HG03354 (cell line): ENCODE results near the gene GPT2.

ENCODE experiments used
- ATAC-seq: cut with Tn5 transposase; IDR thresholded peaks from one replicate; pipeline ENCODE4 v1.9.1; 2021; ENCODE audit warnings: mild to moderate bottlenecking; ENCODE audit not compliant: unreplicated experiment, poor library complexity, severe bottlenecking

GPT2 gene

GRCh38 chr16:46948548-46949166 is 64.5 kb downstream of the GPT2 start:
- no peak for ATAC-seq

GRCh38 chr16:46949241-46949892 is 65.2 kb downstream of the GPT2 start:
- no peak for ATAC-seq

DNA sequence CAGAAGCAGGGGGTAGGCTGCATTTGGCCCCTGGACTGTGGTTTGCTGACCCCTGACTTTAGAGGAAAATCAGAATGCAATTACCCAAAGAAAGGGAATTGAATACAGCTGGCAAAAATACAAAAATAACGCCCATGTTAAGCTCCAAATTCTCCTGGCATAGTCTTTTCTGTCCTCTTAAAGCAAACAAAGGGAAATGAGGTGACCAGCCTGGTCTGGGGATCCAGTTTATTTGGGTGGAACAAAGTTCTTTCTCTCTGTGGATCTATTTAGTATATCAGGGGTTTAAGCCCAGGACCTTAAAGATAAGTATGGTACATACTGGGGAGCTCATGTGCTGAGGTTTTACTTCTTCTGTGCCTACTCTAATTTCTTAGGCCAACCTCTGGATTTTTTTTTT is 65.8 kb downstream of the GPT2 start:
- ATAC-seq = no peak

- ATAC-seq = no peak
These were observed 70.4 kb downstream of the GPT2 start for GRCh38 chr16:46954562-46954961.

DNA sequence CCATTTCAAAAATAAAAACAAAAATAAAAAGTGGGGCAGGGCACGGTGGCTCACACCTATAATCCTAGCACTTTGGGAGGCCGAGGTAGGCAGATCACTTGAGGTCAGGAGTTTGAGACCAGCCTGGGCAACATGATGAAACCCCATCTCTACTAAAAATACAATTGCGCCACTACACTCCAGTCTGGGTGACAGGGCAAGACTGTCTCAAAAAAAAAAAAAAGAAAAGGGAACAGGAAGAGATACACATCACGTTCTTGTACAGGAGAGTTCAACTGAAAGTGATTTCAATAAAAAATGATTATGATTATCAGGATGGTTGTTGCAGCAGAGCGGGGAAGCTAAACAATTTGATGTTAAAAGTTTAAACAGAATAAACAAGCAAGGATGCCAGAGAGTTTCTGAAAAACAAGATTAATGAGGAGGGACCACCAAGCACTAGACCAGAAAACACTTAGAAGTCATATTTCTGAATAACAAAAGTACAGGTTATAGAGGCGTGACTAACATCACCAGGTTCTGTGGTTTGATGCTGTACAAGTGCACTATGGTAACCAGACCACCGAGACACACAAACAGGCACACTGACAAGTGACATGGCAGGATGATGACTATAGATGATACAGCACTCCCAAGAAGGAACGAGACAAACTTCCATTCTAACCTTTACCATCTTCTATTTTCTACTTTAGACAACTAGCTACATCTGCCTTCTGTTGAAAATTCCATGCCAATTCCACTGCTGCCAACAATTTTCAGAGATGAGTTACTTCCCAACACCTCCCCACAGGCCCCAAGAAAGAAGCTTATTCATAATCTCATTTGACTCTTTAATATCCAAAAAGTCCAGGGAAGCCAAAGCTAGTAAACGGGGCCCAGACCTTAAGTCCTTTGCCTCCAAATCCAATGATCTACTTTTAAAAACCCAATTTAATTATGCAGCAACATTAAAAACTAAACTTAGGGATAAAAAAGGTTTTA is 77.5 kb downstream of the GPT2 start:
- no peak for ATAC-seq

DNA sequence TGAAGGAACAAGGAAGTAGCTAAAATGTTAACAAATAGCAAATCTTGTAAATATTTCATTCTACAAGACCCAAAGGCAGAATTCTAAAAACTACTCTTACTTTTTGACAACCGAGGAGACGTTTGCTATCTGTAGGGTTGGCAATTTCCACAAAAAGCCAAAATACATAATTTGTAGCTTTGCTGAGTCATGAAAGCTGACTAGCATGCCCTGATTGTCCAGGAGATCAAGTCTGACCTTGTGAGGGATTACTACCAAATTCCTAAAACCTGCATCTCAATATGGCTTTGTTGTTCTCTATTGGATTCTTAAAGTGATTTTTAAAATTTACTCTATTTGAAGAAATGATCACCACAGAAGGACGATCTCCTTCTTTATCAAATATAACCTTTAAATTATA is 78.5 kb downstream of the GPT2 start:
- no peak for ATAC-seq

GRCh38 chr16:46968063-46968435 is 83.9 kb downstream of the GPT2 start:
- ATAC-seq = no peak

- no peak for ATAC-seq
These were observed 85.9 kb downstream of the GPT2 start for GRCh38 chr16:46970089-46970488.

DNA sequence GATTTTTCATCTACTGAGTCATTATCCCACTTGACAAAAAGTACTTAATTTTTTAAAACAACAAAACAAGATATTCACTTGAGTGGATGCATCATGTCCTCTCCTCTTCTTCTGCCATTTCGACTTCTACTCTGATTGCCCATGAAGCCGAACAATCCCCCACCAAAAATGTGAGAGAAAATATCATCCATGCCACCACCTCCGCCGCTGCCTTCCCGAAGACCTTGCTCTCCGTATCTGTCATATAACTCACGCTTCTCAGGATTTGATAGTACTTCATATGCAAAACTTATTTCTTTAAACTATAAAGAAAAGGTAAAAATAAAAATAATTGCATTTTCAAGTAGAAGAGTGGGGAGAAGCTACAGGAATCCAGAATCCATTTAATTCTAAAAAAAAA is 87.1 kb downstream of the GPT2 start:
- no peak for ATAC-seq

DNA sequence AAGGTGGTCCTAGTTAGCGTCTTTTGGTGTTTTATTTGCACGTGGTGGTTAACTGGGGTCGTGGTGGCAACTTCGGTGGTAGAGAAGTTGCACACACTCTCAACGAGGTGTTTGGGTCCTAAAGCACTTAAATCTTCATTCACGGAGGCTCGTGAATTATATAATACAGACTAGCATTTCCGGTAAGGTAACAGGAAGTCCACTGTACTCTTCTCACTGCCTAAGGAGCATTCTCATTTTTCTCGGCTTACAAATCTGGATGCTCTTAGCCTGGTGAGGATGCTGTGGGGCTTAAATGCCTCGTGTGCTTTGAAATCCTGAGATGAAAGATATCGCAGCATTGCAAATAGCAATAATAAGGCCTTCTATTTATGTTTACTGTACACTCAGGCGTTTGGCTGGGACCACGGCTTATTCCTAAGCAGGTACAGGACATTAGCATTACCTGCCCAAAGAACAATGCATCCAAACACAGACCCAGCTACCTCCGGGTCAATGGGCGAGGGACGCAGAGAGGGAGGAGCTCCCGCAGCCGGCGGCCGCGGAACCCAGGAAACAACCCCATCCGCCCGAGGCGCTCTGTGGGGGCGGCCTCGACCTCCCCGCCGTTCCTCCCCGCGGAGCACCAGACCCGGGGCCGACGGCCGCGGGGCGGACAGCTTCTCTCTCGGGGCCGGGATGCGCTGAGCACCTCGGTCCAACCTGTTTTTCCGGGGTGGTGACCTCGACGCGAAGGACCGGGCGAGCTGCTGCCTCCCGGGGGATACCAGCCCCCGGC is 88.5 kb downstream of the GPT2 start:
- peak; percentile 67 for ATAC-seq

DNA sequence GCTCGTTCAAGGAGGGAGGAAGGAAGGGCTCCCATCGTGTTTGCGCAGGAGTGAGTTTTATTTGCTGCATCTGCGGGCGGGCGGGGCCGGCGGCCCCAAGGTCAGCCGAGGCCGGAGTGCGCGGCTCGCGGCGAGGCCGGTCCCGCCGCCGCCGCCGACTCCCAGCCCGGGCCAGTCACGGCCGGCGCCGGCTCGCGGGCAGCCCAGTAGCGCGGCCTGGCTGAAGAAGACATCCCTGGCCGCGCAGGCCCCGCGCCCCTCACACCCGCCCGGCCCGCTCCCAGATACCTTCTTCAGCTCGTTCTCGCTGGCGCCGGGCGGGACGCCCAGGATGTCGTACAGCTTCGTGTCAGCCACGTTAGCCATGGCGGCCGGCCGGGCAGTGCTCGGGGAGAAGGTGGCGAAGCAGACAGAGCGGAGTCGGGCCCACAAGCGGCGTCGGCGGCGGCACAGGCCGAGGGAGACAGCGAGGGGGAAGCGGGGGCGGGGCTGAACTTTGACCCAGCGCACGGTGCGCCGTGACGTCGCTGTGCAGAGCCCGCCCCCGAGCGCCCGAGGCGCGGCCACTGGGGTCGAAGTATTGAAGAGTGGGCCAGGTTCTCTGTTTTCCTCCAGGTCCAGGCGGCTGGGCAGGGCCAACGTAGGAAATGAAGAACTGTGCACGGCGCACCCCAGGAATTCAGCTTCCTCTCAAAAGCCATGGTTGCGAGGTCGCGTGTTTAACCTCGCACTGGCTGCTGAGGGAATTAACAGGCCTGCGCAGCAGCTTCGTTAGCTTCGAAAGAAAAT is 89.2 kb downstream of the GPT2 start, which contains the start of gene DNAJA2:
Gene DNAJA2, minus strand, starts transcription at position 468 of the 789 bp plus-strand sequence. Its CDS starts 102 bp downstream, at position 366.
- ATAC-seq = peak; percentile 88

- no peak for ATAC-seq
These were observed 89.8 kb downstream of the GPT2 start for GRCh38 chr16:46973996-46974324.

DNA sequence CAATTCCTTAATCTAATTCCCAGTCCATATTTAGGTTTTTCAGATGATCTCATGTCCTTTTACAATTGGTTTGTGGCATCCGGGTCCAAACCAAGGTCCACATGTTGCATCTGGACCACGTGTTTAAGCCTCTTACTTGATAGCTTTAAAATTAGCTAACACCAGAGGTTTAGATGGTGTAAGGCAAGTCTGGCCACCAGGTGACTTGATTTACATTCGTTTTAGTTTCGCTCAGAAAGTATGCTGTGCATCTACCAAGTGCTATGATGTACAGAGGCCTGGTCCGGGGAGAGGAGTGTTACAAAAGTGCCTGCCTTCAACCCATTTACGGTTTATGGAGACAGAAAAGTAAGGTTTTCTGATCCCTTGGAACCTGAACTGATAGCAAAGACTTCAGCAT is 90.2 kb downstream of the GPT2 start:
- peak; percentile 30 for ATAC-seq

- ATAC-seq = no peak
These were observed 91.0 kb downstream of the GPT2 start for GRCh38 chr16:46975165-46975564.

DNA sequence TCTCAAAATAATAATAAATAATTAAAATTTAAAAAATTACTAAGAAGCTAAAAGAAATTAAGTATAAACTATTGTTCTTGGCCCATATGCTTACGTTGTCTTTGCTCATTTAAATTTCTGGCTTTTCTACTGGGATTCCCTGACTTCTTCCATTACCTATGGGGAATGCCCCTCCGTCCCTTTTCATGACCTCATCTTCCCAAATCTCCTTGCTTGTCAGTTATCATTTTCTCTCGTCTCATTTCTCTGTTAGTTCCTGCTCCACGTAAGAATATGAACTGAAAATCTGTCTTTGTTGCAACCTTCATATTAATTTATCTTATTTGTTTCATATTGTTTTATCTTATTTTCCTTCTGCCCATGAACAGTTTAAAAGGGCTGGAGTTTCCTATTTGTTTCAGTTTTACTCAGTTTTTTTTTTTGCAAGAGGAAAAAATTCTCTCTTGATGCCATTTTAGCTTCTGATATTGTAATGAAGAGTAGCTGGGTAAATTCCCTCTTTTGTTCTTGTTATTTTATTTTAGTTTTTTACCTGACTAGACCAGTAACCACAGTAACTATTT is 91.8 kb downstream of the GPT2 start:
- ATAC-seq = no peak

GRCh38 chr16:46976550-46976949 is 92.4 kb downstream of the GPT2 start:
- ATAC-seq = no peak
